GM12875 (cell line): ENCODE data around the gene TMTC2.
"Not testable (repeated sequence)": the region's sequence is repeated elsewhere in the genome, so short reads cannot be mapped to it uniquely, and the experiment has no call there.

Source experiments
- H3K4me3 ChIP-seq: one replicate; pipeline ENCODE4 v1.5.1; 2011; ENCODE audit warnings: low read depth, low read length, control low read depth
- TF ChIP-seq, protein P1 (sequence below): IDR thresholded peaks from 2 replicates; pipeline ENCODE4 v1.5.1; 2011; ENCODE audit warnings: low read depth, mild to moderate bottlenecking, control low read depth, inconsistent platforms, low read length, moderate library complexity, borderline replicate concordance; ENCODE audit not compliant: insufficient read depth

TMTC2 gene

DNA sequence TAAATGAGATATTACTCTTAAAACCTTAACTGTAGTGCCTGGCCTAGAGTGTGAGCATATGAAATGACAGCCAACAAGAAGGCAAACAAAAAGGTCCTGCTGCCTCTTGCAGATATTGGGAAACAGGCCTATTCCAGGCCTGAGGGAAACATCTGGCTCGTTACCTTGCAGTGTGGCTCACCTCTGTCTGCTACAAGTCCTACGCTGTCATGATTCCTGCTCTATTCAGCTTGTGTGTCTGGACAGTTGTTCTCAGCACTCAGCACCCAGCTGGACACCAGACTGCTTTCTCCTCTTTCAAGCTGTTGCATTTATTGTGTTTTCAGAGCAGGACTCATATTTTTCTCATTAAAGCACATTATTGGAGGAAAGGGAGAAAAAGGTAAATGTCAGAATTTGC, 113.5 kb downstream of the TMTC2 start:
- H3K4me3 ChIP-seq: no peak overlapping the region
- TF ChIP-seq, protein P1, sequence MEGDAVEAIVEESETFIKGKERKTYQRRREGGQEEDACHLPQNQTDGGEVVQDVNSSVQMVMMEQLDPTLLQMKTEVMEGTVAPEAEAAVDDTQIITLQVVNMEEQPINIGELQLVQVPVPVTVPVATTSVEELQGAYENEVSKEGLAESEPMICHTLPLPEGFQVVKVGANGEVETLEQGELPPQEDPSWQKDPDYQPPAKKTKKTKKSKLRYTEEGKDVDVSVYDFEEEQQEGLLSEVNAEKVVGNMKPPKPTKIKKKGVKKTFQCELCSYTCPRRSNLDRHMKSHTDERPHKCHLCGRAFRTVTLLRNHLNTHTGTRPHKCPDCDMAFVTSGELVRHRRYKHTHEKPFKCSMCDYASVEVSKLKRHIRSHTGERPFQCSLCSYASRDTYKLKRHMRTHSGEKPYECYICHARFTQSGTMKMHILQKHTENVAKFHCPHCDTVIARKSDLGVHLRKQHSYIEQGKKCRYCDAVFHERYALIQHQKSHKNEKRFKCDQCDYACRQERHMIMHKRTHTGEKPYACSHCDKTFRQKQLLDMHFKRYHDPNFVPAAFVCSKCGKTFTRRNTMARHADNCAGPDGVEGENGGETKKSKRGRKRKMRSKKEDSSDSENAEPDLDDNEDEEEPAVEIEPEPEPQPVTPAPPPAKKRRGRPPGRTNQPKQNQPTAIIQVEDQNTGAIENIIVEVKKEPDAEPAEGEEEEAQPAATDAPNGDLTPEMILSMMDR: no peak

DNA sequence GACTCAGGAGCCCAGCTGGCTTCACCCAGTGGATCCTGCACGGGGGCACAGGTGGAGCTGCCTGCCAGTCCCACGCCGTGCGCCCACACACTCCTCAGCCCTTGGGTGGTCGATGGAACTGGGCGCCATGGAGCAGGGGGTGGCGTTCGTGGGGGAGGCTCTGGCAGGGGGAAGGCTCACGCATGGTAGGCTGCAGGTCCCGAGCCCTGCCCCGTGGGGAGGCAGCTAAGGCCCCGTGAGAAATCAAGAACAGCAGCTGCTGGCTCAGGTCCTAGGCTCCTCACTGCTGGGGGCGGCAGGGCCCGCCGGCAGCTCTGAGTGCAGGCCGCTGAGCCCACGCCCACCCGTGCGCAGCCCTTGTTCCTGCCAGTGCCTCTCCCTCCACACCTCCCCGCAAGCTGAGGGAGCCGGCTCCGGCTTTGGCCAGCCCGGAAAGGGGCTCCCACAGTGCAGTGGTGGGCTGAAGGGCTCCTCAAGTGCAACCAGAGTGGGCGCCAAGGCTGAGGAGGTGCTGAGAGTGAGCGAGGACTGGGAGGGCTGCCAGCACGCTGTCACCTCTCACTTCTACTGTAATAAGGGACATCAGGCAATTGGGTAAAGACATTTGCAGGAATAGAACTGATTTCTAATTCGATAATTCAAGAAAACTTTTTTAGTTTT, 115.4 kb downstream of the TMTC2 start:
- TF ChIP-seq, protein P1: no peak
- H3K4me3 ChIP-seq: no peak overlapping the region

DNA sequence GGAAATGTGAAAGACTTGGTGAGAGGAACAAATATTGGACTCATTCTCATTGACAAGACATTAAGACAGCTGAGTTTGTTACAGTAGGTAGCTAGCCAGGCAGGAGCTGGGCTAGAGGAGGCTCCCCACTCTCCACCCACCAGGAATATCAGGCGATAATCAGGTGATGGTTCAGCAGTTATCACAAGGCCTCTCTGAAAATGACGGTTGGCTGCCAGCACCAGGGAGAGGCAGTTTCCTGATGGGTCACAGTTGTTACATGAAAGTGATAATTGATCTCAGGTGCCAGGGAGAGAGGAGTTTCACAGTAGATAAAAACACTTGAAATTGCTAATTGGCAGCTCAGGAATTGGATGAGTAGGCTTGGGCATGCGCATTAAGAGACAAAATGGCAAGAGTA, 116.5 kb downstream of the TMTC2 start:
- TF ChIP-seq, protein P1: no peak
- H3K4me3 ChIP-seq: no peak overlapping the region

DNA sequence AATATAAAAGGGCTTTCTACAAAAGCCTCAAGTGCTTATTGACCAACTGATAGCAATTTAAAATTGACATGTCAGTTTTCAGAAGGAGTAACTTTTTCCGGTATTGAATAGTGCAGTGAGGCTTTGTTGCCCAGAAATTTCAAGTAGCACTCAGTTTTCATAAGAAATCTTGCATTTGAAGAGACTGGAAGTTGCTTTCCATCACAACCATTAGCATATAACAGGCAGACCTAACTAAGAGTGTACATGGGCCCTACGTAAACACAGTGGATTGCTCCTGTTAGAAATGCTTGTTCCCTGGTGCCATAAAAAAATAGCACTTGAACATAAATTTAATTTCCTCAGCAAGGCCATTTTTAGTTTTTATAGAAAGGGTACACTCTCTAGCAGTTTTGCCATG, 117.9 kb downstream of the TMTC2 start:
- H3K4me3 ChIP-seq: no peak overlapping the region
- TF ChIP-seq, protein P1: no peak

DNA sequence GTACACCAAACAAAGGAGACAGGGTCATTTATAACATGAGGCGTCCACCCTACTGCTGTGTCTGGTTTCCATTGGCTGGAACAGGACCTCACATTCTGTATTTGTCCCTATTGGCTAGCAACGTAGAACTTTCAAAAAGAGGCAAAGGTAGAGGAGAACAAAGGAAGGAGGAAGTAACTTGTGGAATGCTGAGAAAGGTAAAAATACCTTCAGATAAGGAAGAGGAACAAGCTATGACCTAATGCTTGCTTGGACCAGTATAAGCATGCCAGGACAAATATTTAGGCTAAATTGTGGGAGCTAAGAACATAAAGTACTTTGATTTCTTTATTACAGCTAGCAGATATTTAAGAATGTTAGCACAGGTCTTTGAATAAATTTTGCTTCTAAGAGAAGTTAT, 118.3 kb downstream of the TMTC2 start:
- not testable (repeated sequence) for H3K4me3 ChIP-seq

DNA sequence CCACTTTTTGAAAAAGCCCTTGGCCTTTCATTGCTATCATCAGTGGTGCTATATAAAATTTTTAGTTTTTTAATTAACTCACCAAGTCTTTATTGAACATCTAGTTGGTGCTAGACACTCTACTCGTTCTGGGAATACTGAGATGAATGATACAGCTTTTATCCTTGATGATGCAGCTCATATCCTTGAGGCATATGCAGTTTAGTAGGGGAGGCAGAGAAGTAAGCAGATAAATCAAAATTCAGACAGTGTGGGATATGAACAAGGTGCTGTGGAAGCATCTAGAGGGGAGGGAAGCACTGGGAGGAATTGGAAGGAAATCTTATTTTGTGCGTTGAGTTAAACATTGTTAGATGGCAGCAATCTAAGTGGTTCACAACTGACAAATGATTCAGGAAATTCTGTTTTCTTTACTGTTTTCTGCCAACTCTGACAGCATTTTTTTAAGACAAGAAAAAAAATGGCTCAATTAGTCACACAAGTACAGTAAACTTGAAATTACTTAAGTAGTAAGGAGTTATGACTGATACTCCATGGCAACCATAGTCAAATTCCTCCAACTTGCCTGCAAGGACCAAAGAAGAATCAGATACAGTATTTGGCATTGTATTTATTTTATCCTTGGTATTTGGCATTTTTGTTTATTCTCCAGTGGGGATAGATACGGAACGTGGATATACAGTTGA, 119.2 kb downstream of the TMTC2 start:
- TF ChIP-seq, protein P1: no peak

DNA sequence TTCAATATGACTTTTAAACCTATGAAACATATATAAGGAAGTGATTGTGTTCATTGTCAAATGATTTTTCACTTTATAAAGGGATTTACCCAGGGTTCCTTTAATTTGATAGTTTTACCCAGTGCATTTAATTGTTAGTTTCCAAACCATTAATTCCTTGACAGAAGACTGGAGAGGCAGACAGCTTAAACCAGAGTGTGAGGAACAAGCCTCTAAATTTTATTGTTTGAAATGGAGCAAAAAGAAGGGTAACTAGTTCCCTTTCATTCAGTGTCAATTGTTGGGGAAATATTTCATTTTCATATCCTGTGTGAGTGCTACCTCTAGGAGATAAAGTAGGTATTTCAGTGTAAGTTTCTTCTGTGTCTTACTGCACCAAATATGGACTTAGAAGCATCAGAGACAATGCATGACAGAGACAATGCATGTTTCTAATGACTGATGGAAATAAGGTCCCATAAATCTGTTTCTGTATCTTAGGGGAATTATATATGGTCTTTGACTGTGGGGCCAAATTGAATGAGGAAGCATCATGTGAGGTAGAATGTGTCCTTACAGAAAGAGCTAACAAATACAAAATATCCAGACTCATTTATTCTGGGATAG, 120.5 kb downstream of the TMTC2 start:
- no peak overlapping the region for H3K4me3 ChIP-seq
- TF ChIP-seq, protein P1: no peak

More for the DNA sequence above, 119.2 kb downstream of the TMTC2 start:
- H3K4me3 ChIP-seq: no peak overlapping the region
